Vagina (tissue), 2 donors: Measurements from ENCODE around the gene PRR29. TPM values are rescaled to one million over a fixed set of nuclear protein-coding genes. Genes with fewer than 3 reads are reported as not detected.

Source experiments
- DNase-seq, 2 donors: peaks; one replicate each; pipeline ENCODE4 v3.0.0-alpha.2; 2017; ENCODE audit errors: extremely low spot score in 2 of 2
- H3K27ac ChIP-seq: fragments of 200-600 bp; sonication (generic); one replicate; pipeline ENCODE4 v1.5.1; 2019
- H3K27me3 ChIP-seq: fragments of 200-600 bp; sonication (generic); one replicate; pipeline ENCODE4 v1.5.1; 2019
- H3K36me3 ChIP-seq, 2 donors: fragments of 200-600 bp; sonication (generic); one replicate each; pipeline ENCODE4 v1.5.1; 2017 to 2019
- H3K4me1 ChIP-seq: fragments of 200-600 bp; sonication (generic); one replicate; pipeline ENCODE4 v1.5.1; 2019
- H3K4me3 ChIP-seq, 2 donors: fragments of 200-600 bp; sonication (generic); 1 replicate in 1 of 2; 2 replicates in 1 of 2; pipeline ENCODE4 v1.5.1; 2016 to 2019
- H3K9me3 ChIP-seq: fragments of 200-600 bp; sonication (generic); one replicate; pipeline ENCODE4 v1.5.1; 2019
- POLR2A ChIP-seq, 2 donors: fragments of 450-650 bp; IDR thresholded peaks; one replicate each; pipeline ENCODE4 v1.6.1; 2017; ENCODE audit warnings: antibody characterized with exemption in 2 of 2, mild to moderate bottlenecking in 2 of 2, moderate library complexity in 2 of 2
- POLR2AphosphoS5 ChIP-seq, 2 donors: sonication (generic); formaldehyde crosslinking; IDR thresholded peaks; one replicate each; pipeline ENCODE4 v1.9.0; 2017; ENCODE audit warnings: antibody characterized with exemption in 2 of 2, mild to moderate bottlenecking in 2 of 2, low read depth in 1 of 2; ENCODE audit not compliant: insufficient read depth in 1 of 2
- intact Hi-C: fragments of 100-400 bp; cut with DNase I; formaldehyde crosslinking; loops from one replicate; pipeline ENCODE4 v1.15.1; 2023
- total RNA-seq: library from RNA; depleted of rRNA; stranded (reverse); fragments of >200 nt; gene quantifications from one replicate; pipeline ENCODE4 v1.2.3, GENCODE V29; 2016
- TF ChIP-seq, protein P1 (sequence below), 3 experiments: fragments of 450-650 bp in 2 of 3; fragments of 200-600 bp in 1 of 3; sonication (generic) in 1 of 3; IDR thresholded peaks; one replicate each; pipeline ENCODE4 v1.5.1; 2017 to 2019; ENCODE audit warnings: antibody characterized with exemption in 3 of 3, mild to moderate bottlenecking in 2 of 3, moderate library complexity in 2 of 3

The PRR29 gene
- total RNA-seq, 1 donor from 2014 or later: not detected

DNA sequence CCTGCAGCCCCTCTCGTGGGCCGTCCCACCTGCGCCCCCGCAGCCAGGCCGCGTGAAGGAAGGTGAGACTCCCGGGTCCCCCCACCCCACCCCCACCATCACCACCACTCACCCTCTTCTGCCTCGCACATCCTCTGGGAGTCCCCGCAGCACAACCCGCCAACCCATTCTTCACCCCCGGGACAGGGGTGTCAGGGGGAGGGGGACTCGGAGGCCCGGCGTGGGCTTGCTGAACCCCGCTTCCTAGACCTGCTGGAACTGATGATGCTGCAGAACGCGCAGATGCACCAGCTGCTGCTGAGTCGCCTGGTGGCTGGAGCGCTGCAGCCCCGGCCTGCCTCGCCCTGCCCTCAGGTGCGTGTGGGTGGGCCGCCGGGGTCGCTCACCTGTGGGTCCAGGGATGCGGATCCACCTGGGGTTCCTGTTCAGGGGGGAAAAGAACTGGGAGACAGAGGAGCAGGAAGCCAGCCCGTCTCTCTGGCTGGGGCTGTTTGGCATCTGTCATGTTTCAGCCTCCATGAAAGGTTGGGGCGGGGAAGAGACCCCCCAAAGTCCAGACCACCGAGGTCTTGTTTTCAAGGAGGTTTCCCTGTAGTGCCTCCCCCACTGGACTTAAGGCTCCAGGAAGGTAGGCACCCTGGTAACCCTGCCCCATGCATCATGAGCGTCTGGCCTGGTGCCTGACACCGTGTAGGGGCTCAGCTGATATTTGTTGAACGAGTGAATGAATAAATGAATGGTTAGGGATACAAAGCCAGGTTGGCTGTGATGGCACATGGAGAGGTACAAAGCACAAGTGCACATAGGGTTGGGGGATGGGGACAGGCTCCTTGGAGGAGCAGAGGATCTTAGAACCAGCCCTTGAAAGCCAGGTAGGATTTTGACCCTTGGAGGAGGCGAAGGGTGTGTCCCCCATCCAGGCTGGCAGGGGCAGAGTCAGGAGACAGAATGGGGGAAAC lies 849 bp downstream of the PRR29 start:
- Histone ChIP-seq H3K4me3 (peak overlapping the region; percentile 54 to 64), H3K9me3 (no peaks in the 10 kb centered on the region), H3K27ac (no peak overlapping the region), H3K27me3 (no peaks in the 10 kb centered on the region), H3K4me1 (peaks cover 26% of the 10 kb centered on the region), H3K36me3 (no peaks in the 10 kb centered on the region)
- TF ChIP-seq POLR2AphosphoS5 (IDR thresholded peaks at IDR 0.05; ENCODE audit: insufficient read depth in 1 of 2, low read depth in 1 of 2): no peak
- TF ChIP-seq, protein P1, sequence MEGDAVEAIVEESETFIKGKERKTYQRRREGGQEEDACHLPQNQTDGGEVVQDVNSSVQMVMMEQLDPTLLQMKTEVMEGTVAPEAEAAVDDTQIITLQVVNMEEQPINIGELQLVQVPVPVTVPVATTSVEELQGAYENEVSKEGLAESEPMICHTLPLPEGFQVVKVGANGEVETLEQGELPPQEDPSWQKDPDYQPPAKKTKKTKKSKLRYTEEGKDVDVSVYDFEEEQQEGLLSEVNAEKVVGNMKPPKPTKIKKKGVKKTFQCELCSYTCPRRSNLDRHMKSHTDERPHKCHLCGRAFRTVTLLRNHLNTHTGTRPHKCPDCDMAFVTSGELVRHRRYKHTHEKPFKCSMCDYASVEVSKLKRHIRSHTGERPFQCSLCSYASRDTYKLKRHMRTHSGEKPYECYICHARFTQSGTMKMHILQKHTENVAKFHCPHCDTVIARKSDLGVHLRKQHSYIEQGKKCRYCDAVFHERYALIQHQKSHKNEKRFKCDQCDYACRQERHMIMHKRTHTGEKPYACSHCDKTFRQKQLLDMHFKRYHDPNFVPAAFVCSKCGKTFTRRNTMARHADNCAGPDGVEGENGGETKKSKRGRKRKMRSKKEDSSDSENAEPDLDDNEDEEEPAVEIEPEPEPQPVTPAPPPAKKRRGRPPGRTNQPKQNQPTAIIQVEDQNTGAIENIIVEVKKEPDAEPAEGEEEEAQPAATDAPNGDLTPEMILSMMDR (IDR thresholded peaks at IDR 0.05): no peak
- TF ChIP-seq POLR2A (IDR thresholded peaks at IDR 0.05): no peak
- intact Hi-C loops: no loop called here
- DNase-seq: no peak

GRCh38 chr17:63999680-64000531 lies 1.8 kb downstream of the PRR29 start:
- no peaks in the 10 kb centered on the region for H3K27me3 ChIP-seq
- no peak overlapping the region for H3K4me3 ChIP-seq
- no peaks in the 10 kb centered on the region for H3K36me3 ChIP-seq
- no peak for TF ChIP-seq POLR2A (IDR thresholded peaks at IDR 0.05)
- TF ChIP-seq POLR2AphosphoS5 (IDR thresholded peaks at IDR 0.05; ENCODE audit: insufficient read depth in 1 of 2, low read depth in 1 of 2): no peak
- TF ChIP-seq, protein P1 (IDR thresholded peaks at IDR 0.05): no peak
- H3K9me3 ChIP-seq: no peaks in the 10 kb centered on the region
- H3K4me1 ChIP-seq: peaks cover 26% of the 10 kb centered on the region
- intact Hi-C loops: no loop called here
- DNase-seq: no peak
- H3K27ac ChIP-seq: no peak overlapping the region

DNA sequence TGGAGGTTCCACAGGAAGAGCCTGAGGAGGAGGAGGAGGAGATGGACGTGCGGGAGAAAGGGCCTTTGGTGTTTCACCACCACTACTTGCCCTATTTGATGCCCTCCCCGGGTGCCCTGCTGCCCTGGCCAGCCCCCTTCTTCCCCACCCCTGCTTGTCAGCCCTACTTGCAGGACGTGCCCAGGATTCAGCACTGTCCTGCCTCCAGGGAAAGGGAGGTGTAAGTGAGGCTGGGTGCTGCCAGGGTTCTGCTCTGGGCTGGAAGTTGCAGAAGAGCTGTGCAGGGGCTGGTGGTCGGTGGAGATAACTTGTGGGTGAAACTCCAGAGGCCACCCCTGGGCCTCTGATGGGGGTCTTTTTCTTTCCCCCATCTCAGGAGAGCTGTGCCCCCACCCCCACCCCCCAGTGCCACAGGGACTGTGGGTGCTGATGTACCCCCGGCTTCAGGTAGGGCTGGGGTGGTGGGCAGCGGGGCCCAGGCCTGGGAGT lies 3.0 kb downstream of the PRR29 start:
- TF ChIP-seq POLR2A (IDR thresholded peaks at IDR 0.05): no peak
- no peak for TF ChIP-seq POLR2AphosphoS5 (IDR thresholded peaks at IDR 0.05; ENCODE audit: insufficient read depth in 1 of 2, low read depth in 1 of 2)
- TF ChIP-seq, protein P1 (IDR thresholded peaks at IDR 0.05): no peak
- DNase-seq: peak; percentile 65 to 79
- no peak overlapping the region for H3K27ac ChIP-seq
- no peak overlapping the region for H3K4me3 ChIP-seq
- intact Hi-C loops: no loop called here
- no peaks in the 10 kb centered on the region for H3K9me3 ChIP-seq
- H3K36me3 ChIP-seq: no peaks in the 10 kb centered on the region
- no peaks in the 10 kb centered on the region for H3K27me3 ChIP-seq
- H3K4me1 ChIP-seq: peaks cover 26% of the 10 kb centered on the region

GRCh38 chr17:64001763-64002529 lies 3.8 kb downstream of the PRR29 start:
- Histone ChIP-seq H3K36me3 (no peaks in the 10 kb centered on the region), H3K4me3 (no peak overlapping the region), H3K9me3 (no peaks in the 10 kb centered on the region), H3K27ac (peak overlapping the region; percentile 48), H3K27me3 (no peaks in the 10 kb centered on the region), H3K4me1 (peaks cover 33% of the 10 kb centered on the region)
- intact Hi-C loops: no loop called here
- peak in 1 of 2 donors; percentile 21 for TF ChIP-seq POLR2AphosphoS5 (IDR thresholded peaks at IDR 0.05; ENCODE audit: insufficient read depth in 1 of 2, low read depth in 1 of 2)
- TF ChIP-seq POLR2A (IDR thresholded peaks at IDR 0.05): no peak
- TF ChIP-seq, protein P1 (IDR thresholded peaks at IDR 0.05): no peak
- DNase-seq: peak; percentile 81 to 83
